A673 (cell line): ENCODE data around the gene ZFYVE28. TPM values are rescaled to one million over a fixed set of nuclear protein-coding genes. Genes with fewer than 3 reads are reported as not detected.

Experiments used
- BruUV-seq: library from RNA; stranded (reverse); fragments of 400-500 nt; replicated peaks from 2 replicates; lab custom pipeline; 2021; lab: Mats Ljungman, UMichigan
- CTCF ChIA-PET: fragments of 300-600 bp; sonication (Branson Sonifier 250); formaldehyde crosslinking; loops from one replicate; lab custom pipeline; 2022; ENCODE audit warnings: antibody characterized with exemption; lab: Charles Lee
- POLR2A ChIA-PET: fragments of 300-600 bp; sonication (Branson Sonifier 250); formaldehyde crosslinking; loops from one replicate; lab custom pipeline; 2022; ENCODE audit warnings: antibody characterized with exemption; ENCODE audit not compliant: low non-redundant PET; lab: Charles Lee
- DNase-seq: peaks from one replicate; pipeline ENCODE4 v3.0.0-alpha.2; 2015; ENCODE audit warnings: low spot score
- H3K27ac ChIP-seq: fragments of 200-600 bp; sonication (generic); 2 replicates; pipeline ENCODE4 v1.5.1; 2016; ENCODE audit warnings: mixed run types, low read depth, mild to moderate bottlenecking, mixed read lengths, antibody characterized with exemption, low read length; ENCODE audit not compliant: poor library complexity, severe bottlenecking
- H3K27me3 ChIP-seq: fragments of 200-600 bp; sonication (generic); replicated peaks from 2 replicates; pipeline ENCODE4 v1.6.1; 2017; ENCODE audit warnings: mixed run types, low read depth, mild to moderate bottlenecking, mixed read lengths, antibody characterized with exemption, low read length; ENCODE audit not compliant: insufficient read depth, poor library complexity
- H3K36me3 ChIP-seq: fragments of 200-600 bp; sonication (generic); 2 replicates; pipeline ENCODE4 v1.6.1; 2016; ENCODE audit warnings: mixed run types, mild to moderate bottlenecking, mixed read lengths, antibody characterized with exemption, low read length; ENCODE audit not compliant: insufficient read depth, poor library complexity, severe bottlenecking
- H3K4me1 ChIP-seq: fragments of 200-600 bp; sonication (generic); 2 replicates; pipeline ENCODE4 v1.6.1; 2017; ENCODE audit warnings: mixed run types, mild to moderate bottlenecking, mixed read lengths, antibody characterized with exemption, low read length; ENCODE audit not compliant: insufficient read depth, poor library complexity, severe bottlenecking
- H3K4me3 ChIP-seq: fragments of 200-600 bp; sonication (generic); 2 replicates; pipeline ENCODE4 v1.5.1; 2016; ENCODE audit warnings: low read depth, mixed run types, mild to moderate bottlenecking, mixed read lengths, low read length; ENCODE audit not compliant: poor library complexity, severe bottlenecking
- H3K9me3 ChIP-seq: fragments of 200-600 bp; sonication (generic); 2 replicates; pipeline ENCODE4 v1.6.1; 2016; ENCODE audit warnings: mixed run types, low read depth, mild to moderate bottlenecking, mixed read lengths, antibody characterized with exemption, low read length; ENCODE audit not compliant: poor library complexity, severe bottlenecking
- EZH2 ChIP-seq: fragments of 200-600 bp; sonication (generic); IDR thresholded peaks from 2 replicates; pipeline ENCODE4 v1.6.1; 2017; ENCODE audit warnings: borderline replicate concordance, low read depth, mild to moderate bottlenecking, mixed read lengths, antibody characterized with exemption, low read length; ENCODE audit not compliant: poor library complexity, severe bottlenecking
- intact Hi-C: fragments of 100-400 bp; cut with micrococcal nuclease; formaldehyde crosslinking; loops from one replicate; pipeline ENCODE4 v1.10.0; 2022; ENCODE audit not compliant: unreplicated experiment
- total RNA-seq: library from RNA; stranded (reverse); gene quantifications from 2 replicates; pipeline ENCODE4 v1.2.3, GENCODE V29; 2021
- TF ChIP-seq, protein P1 (sequence below): fragments of 300-800, 200-600 bp; sonication (generic); conservative IDR thresholded peaks from 2 replicates; pipeline ENCODE4 v1.5.1; 2017; ENCODE audit warnings: low read depth, mild to moderate bottlenecking, antibody characterized with exemption, low read length, moderate library complexity, mixed read lengths

The ZFYVE28 gene
- total RNA-seq, 1 experiment from 2014 or later = 8.6 TPM

DNA sequence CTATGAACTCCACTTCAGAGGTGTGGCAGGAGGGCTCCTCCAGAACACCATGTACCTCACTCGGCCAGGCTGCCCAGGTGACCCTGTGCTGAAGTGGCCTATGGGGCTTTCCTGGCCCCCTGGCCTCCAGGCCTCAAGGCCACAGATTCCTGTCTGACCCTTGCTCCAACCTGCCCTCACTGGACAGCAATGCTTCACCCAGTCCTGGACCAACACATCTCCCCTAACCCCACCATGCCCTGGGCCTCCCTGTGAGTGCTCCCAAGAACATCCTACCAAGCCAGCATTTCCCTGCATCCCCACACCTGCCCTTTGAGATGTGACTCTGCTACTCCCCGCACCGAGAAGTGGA, 10.5 kb downstream of the ZFYVE28 start:
- no TSS peak for BruUV-seq
- Histone ChIP-seq H3K9me3 (no peaks in the 10 kb centered on the region), H3K27ac (no peak overlapping the region), H3K36me3 (no peaks in the 10 kb centered on the region), H3K4me3 (no peak overlapping the region), H3K27me3 (no peaks in the 10 kb centered on the region), H3K4me1 (peaks cover 6% of the 10 kb centered on the region)
- no peak for DNase-seq
- CTCF ChIA-PET = no interaction called here
- POLR2A ChIA-PET = no interaction called here
- TF ChIP-seq, protein P1, sequence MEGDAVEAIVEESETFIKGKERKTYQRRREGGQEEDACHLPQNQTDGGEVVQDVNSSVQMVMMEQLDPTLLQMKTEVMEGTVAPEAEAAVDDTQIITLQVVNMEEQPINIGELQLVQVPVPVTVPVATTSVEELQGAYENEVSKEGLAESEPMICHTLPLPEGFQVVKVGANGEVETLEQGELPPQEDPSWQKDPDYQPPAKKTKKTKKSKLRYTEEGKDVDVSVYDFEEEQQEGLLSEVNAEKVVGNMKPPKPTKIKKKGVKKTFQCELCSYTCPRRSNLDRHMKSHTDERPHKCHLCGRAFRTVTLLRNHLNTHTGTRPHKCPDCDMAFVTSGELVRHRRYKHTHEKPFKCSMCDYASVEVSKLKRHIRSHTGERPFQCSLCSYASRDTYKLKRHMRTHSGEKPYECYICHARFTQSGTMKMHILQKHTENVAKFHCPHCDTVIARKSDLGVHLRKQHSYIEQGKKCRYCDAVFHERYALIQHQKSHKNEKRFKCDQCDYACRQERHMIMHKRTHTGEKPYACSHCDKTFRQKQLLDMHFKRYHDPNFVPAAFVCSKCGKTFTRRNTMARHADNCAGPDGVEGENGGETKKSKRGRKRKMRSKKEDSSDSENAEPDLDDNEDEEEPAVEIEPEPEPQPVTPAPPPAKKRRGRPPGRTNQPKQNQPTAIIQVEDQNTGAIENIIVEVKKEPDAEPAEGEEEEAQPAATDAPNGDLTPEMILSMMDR = no peak
- no peak for TF ChIP-seq EZH2
- intact Hi-C loops = no loop called here

DNA sequence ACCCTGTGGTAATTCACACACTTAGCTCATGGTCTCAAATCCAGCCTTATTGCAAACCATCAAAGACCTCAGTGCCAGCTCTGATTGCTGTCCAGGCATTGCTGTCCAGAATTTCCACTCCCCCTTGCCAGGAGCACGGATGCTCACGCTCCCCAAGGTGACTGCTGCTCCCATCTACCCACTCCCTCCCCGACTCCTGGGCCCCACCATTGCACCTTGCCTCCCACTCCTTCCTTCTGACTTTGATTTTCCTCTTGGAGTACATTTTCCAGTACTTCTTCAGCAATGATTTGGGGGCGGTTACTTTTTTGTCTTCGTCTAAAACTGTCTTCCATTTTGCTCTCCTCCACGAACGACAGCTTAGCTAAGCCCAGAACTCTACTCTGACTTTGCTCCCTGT, 11.5 kb downstream of the ZFYVE28 start:
- Histone ChIP-seq H3K27me3 (no peaks in the 10 kb centered on the region), H3K27ac (no peak overlapping the region), H3K9me3 (no peaks in the 10 kb centered on the region), H3K4me3 (no peak overlapping the region), H3K36me3 (no peaks in the 10 kb centered on the region), H3K4me1 (peaks cover 5% of the 10 kb centered on the region)
- no peak for TF ChIP-seq EZH2
- TF ChIP-seq, protein P1 = no peak
- no peak for DNase-seq
- BruUV-seq = no TSS peak
- intact Hi-C loops = no loop called here
- ChIA-PET POLR2A (no interaction called here), CTCF (no interaction called here)

DNA sequence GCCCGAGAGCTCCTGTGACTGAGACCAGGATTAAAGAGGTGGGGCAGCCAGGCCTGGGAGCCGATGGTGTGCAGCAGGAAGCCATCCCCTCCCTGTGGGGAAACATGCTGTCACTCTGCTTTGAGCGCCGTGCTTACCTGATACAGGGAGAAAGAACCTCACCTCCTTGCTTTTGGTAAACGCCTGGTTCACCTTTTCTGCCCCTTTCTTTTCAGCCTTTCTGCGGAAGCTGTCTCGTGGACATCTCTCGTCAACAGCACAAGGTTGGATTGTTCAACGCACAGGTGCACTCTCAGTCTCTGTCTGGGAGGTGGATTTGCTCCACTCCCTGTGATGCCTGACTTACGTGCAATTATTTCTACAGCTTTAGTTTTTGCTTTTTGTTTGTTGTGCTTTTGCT, 12.0 kb downstream of the ZFYVE28 start:
- ChIA-PET CTCF (no interaction called here), POLR2A (no interaction called here)
- no TSS peak for BruUV-seq
- peaks cover 10% of the 10 kb centered on the region for H3K4me1 ChIP-seq
- no peaks in the 10 kb centered on the region for H3K36me3 ChIP-seq
- no peak overlapping the region for H3K4me3 ChIP-seq
- intact Hi-C loops = no loop called here
- H3K27me3 ChIP-seq = no peaks in the 10 kb centered on the region
- TF ChIP-seq, protein P1 = no peak
- no peak for TF ChIP-seq EZH2
- H3K27ac ChIP-seq = no peak overlapping the region
- no peak for DNase-seq
- no peaks in the 10 kb centered on the region for H3K9me3 ChIP-seq

DNA sequence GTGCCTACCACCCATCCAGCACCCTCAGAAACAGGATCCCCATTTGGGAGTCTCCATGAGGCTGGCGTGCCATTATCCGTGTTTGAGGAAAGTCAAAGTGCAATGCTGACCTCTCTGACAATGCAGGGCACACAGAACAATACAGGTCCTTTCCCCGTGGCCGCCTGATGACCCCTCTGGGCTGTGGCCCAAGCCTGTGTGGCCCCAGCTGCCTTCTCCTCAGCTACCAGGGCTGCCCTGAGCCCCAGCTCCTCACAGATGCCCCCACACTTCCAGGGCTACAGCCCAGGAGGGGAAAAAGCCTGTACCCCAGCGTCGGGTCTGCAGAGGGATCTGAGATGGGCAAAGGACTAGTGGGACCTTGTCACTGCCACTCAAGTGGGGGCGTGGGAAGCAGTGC, 15.5 kb downstream of the ZFYVE28 start:
- ChIA-PET POLR2A (no interaction called here), CTCF (no interaction called here)
- Histone ChIP-seq H3K4me1 (peaks cover 12% of the 10 kb centered on the region), H3K27ac (no peak overlapping the region), H3K27me3 (no peaks in the 10 kb centered on the region), H3K4me3 (no peak overlapping the region), H3K36me3 (no peaks in the 10 kb centered on the region), H3K9me3 (no peaks in the 10 kb centered on the region)
- no peak for DNase-seq
- intact Hi-C loops = no loop called here
- TF ChIP-seq, protein P1 = no peak
- no peak for TF ChIP-seq EZH2
- BruUV-seq = no TSS peak
